Naive thymus-derived CD4-positive, alpha-beta T cell (primary cell): ENCODE results near the gene CIROP. TPM values are rescaled to one million over a fixed set of nuclear protein-coding genes. Genes with fewer than 3 reads are reported as not detected.
A peak's percentile ranks its signal among the peaks of the same experiment; 100 is the strongest.

Source experiments
- ATAC-seq: fragments of 150-1000 bp; cut with Tn5 transposase; 2 replicates; pipeline ENCODE4 v1.10.0; 2021; ENCODE audit warnings: mild to moderate bottlenecking, moderate library complexity
- CTCF ChIA-PET: fragments of 350-600 bp; sonication (Branson Sonifier 250); formaldehyde crosslinking; loops from one replicate; lab custom pipeline; 2021; ENCODE audit warnings: antibody characterized with exemption; lab: Charles Lee
- POLR2A ChIA-PET: fragments of 350-600 bp; sonication (Branson Sonifier 250); formaldehyde crosslinking; loops from one replicate; lab custom pipeline; 2021; ENCODE audit warnings: antibody characterized with exemption, inconsistent platforms; lab: Charles Lee
- DNase-seq, 9 donors: peaks; one replicate each; pipeline versions ENCODE4 v3.0.0 to v3.0.0-alpha.2; 2020 to 2022; ENCODE audit warnings: mixed read lengths in 1 of 9
- H3K27ac ChIP-seq: one replicate; pipeline ENCODE4 v1.7.0; 2013; ENCODE audit warnings: mild to moderate bottlenecking, low read depth, low read length, moderate library complexity
- H3K27me3 ChIP-seq, 2 donors: one replicate each; pipeline ENCODE4 v1.7.0; 2013; ENCODE audit warnings: low read length in 2 of 2, mild to moderate bottlenecking in 2 of 2, moderate library complexity in 2 of 2; ENCODE audit not compliant: control insufficient read depth in 2 of 2, insufficient read depth in 2 of 2
- H3K36me3 ChIP-seq, 3 experiments: 1 replicate in 2 of 3; 2 replicates in 1 of 3; pipeline ENCODE4 v1.7.0; 2013; ENCODE audit warnings: low read length in 3 of 3, mild to moderate bottlenecking in 3 of 3, moderate library complexity in 1 of 3; ENCODE audit not compliant: insufficient read depth in 3 of 3, control insufficient read depth in 2 of 3
- H3K4me1 ChIP-seq, 2 donors: one replicate each; pipeline ENCODE4 v1.7.0; 2013; ENCODE audit warnings: low read length in 2 of 2, mild to moderate bottlenecking in 2 of 2, moderate library complexity in 1 of 2; ENCODE audit not compliant: control insufficient read depth in 2 of 2, insufficient read depth in 2 of 2
- H3K4me3 ChIP-seq: 2 replicates; pipeline ENCODE4 v1.7.0; 2013; ENCODE audit warnings: mild to moderate bottlenecking, low read length
- H3K9me3 ChIP-seq, 3 experiments: 1 replicate in 2 of 3; 2 replicates in 1 of 3; pipeline ENCODE4 v1.7.0; 2013; ENCODE audit warnings: low read length in 3 of 3; ENCODE audit not compliant: control insufficient read depth in 2 of 3
- H3K27ac Mint-ChIP-seq, 9 donors: one replicate each; pipeline ENCODE4 v1.8.0; 2020 to 2022; ENCODE audit warnings: mixed read lengths in 9 of 9, mild to moderate bottlenecking in 8 of 9, moderate library complexity in 5 of 9, inconsistent platforms in 2 of 9
- H3K27me3 Mint-ChIP-seq, 5 donors: one replicate each; pipeline ENCODE4 v1.8.0; 2021 to 2022; ENCODE audit warnings: mixed read lengths in 5 of 5, mild to moderate bottlenecking in 1 of 5
- H3K36me3 Mint-ChIP-seq, 5 donors: one replicate each; pipeline ENCODE4 v1.8.0; 2020 to 2022; ENCODE audit warnings: mixed read lengths in 5 of 5, mild to moderate bottlenecking in 3 of 5, inconsistent platforms in 1 of 5
- H3K4me1 Mint-ChIP-seq, 7 donors: one replicate each; pipeline ENCODE4 v1.8.0; 2020 to 2022; ENCODE audit warnings: mixed read lengths in 7 of 7, mild to moderate bottlenecking in 3 of 7, inconsistent platforms in 1 of 7
- H3K4me3 Mint-ChIP-seq, 10 donors: one replicate each; pipeline ENCODE4 v1.8.0; 2020 to 2022; ENCODE audit warnings: mild to moderate bottlenecking in 10 of 10, mixed read lengths in 10 of 10, moderate library complexity in 6 of 10, inconsistent platforms in 2 of 10
- H3K9me3 Mint-ChIP-seq, 11 donors: one replicate each; pipeline ENCODE4 v1.8.0; 2020 to 2022; ENCODE audit warnings: mixed read lengths in 11 of 11, mild to moderate bottlenecking in 4 of 11, inconsistent platforms in 1 of 11, moderate library complexity in 1 of 11
- intact Hi-C, 2 donors: fragments of 100-400 bp; cut with micrococcal nuclease; formaldehyde crosslinking; loops; one replicate each; pipeline ENCODE4 v1.15.1; 2023
- polyA plus RNA-seq, 2 donors: library from polyadenylated mRNA; unstranded; fragments of 300-500 nt; fragmentation: Illumina TruSeq; gene quantifications; one replicate each; pipeline ENCODE4 v1.2.3, GENCODE V29; 2021
- total RNA-seq, 6 experiments: library from RNA in 5 of 6; stranded (reverse) in 5 of 6; gene quantifications; 1 replicate in 5 of 6; 2 replicates in 1 of 6; pipeline ENCODE4 v1.2.3 and lab custom pipeline; 2021 to 2026

The CIROP gene
- total and polyA plus RNA-seq, 7 experiments from 2014 or later, result not detected

GRCh38 chr14:23132970-23133369 is 28.2 kb upstream of the CIROP start:
- CTCF ChIA-PET, result no interaction called here
- Histone ChIP-seq H3K9me3 (no peaks in the 10 kb centered on the region), H3K36me3 (no peaks in the 10 kb centered on the region), H3K27ac (no peak overlapping the region), H3K4me1 (no peaks in the 10 kb centered on the region), H3K4me3 (no peak overlapping the region), H3K27me3 (no peaks in the 10 kb centered on the region)
- no peak overlapping the region for H3K4me3 Mint-ChIP-seq
- no peaks in the 10 kb centered on the region for H3K9me3 Mint-ChIP-seq
- no peak overlapping the region for H3K27ac Mint-ChIP-seq
- no peak for DNase-seq
- intact Hi-C loops, result no loop called here
- peaks cover 0 to 11% (median 0%) of the 10 kb centered on the region in 5 donors for H3K27me3 Mint-ChIP-seq
- peaks cover 0 to 4% (median 0%) of the 10 kb centered on the region in 5 donors for H3K36me3 Mint-ChIP-seq
- H3K4me1 Mint-ChIP-seq, result peaks cover 0 to 6% (median 0%) of the 10 kb centered on the region in 7 donors
- ATAC-seq, result no peak
- POLR2A ChIA-PET, result interaction anchor here (0.6 to 0.7 kb wide), 2 partner anchors 243 to 471 kb away, joined by 3 read pairs; no protein-coding TSS in a partner anchor

- H3K4me3 ChIP-seq, result no peak overlapping the region
- H3K27me3 ChIP-seq, result no peaks in the 10 kb centered on the region
- H3K4me1 ChIP-seq, result no peaks in the 10 kb centered on the region
- Mint-ChIP-seq H3K27me3 (peaks cover 0 to 11% (median 0%) of the 10 kb centered on the region in 5 donors), H3K27ac (no peak overlapping the region), H3K36me3 (peaks cover 0 to 4% (median 0%) of the 10 kb centered on the region in 5 donors), H3K4me3 (no peak overlapping the region), H3K4me1 (peaks cover 0 to 9% (median 0%) of the 10 kb centered on the region in 7 donors), H3K9me3 (no peaks in the 10 kb centered on the region)
- no peaks in the 10 kb centered on the region for H3K36me3 ChIP-seq
- no peak overlapping the region for H3K27ac ChIP-seq
- intact Hi-C loops, result no loop called here
- H3K9me3 ChIP-seq, result no peaks in the 10 kb centered on the region
- CTCF ChIA-PET, result interaction anchor here (0.9 to 2.6 kb wide), 2 partner anchors 11 to 54 kb away, joined by 3 to 16 read pairs; no protein-coding TSS in a partner anchor
- POLR2A ChIA-PET, result no interaction called here
- ATAC-seq, result no peak
- no peak for DNase-seq
Measured at GRCh38 chr14:23131482-23131881, 26.7 kb upstream of the CIROP start.

- Mint-ChIP-seq H3K36me3 (peaks cover 0 to 4% (median 0%) of the 10 kb centered on the region in 5 donors), H3K4me1 (peaks cover 0 to 9% (median 0%) of the 10 kb centered on the region in 7 donors), H3K27me3 (peaks cover 0 to 11% (median 0%) of the 10 kb centered on the region in 5 donors), H3K27ac (peak overlapping the region in 1 of 9 donors; percentile 51), H3K4me3 (no peak overlapping the region), H3K9me3 (no peaks in the 10 kb centered on the region)
- intact Hi-C loops, result no loop called here
- Histone ChIP-seq H3K4me3 (no peak overlapping the region), H3K27me3 (no peaks in the 10 kb centered on the region), H3K36me3 (no peaks in the 10 kb centered on the region), H3K27ac (no peak overlapping the region), H3K4me1 (no peaks in the 10 kb centered on the region), H3K9me3 (no peaks in the 10 kb centered on the region)
- CTCF ChIA-PET, result interaction anchor here (0.9 to 2.6 kb wide), 2 partner anchors 10 to 54 kb away, joined by 3 to 16 read pairs; no protein-coding TSS in a partner anchor
- POLR2A ChIA-PET, result interaction anchor here (0.7 kb wide), 1 partner anchor 11 kb away, joined by 3 read pairs; no protein-coding TSS in a partner anchor
- DNase-seq (no peak), ATAC-seq (no peak)
Measured at GRCh38 chr14:23130871-23131270, 26.1 kb upstream of the CIROP start.

- Histone ChIP-seq H3K36me3 (no peaks in the 10 kb centered on the region), H3K4me1 (no peaks in the 10 kb centered on the region), H3K27ac (no peak overlapping the region), H3K9me3 (no peaks in the 10 kb centered on the region), H3K4me3 (no peak overlapping the region), H3K27me3 (no peaks in the 10 kb centered on the region)
- Mint-ChIP-seq H3K36me3 (peaks cover 0 to 4% (median 0%) of the 10 kb centered on the region in 5 donors), H3K4me3 (no peak overlapping the region), H3K4me1 (peaks cover 0 to 9% (median 0%) of the 10 kb centered on the region in 7 donors), H3K9me3 (no peaks in the 10 kb centered on the region), H3K27me3 (peaks cover 0 to 11% (median 0%) of the 10 kb centered on the region in 5 donors), H3K27ac (no peak overlapping the region)
- DNase-seq (no peak), ATAC-seq (no peak)
- CTCF ChIA-PET, result interaction anchor here (1.1 to 2.6 kb wide), 2 partner anchors 9 to 61 kb away, joined by 3 to 16 read pairs; no protein-coding TSS in a partner anchor
- POLR2A ChIA-PET, result no interaction called here
- intact Hi-C loops, result no loop called here
Measured at GRCh38 chr14:23129759-23130316, 25.0 kb upstream of the CIROP start.

GRCh38 chr14:23128969-23129758 is 24.4 kb upstream of the CIROP start:
- peaks cover 0 to 12% (median 0%) of the 10 kb centered on the region in 5 donors for H3K27me3 Mint-ChIP-seq
- H3K4me1 ChIP-seq, result no peaks in the 10 kb centered on the region
- no peak overlapping the region for H3K4me3 ChIP-seq
- no peaks in the 10 kb centered on the region for H3K36me3 ChIP-seq
- H3K4me3 Mint-ChIP-seq, result no peak overlapping the region
- no peaks in the 10 kb centered on the region for H3K9me3 Mint-ChIP-seq
- H3K27ac Mint-ChIP-seq, result peak overlapping the region in 1 of 9 donors; percentile 80
- intact Hi-C loops, result no loop called here
- no peak overlapping the region for H3K27ac ChIP-seq
- DNase-seq, result no peak
- ATAC-seq, result no peak
- H3K27me3 ChIP-seq, result no peaks in the 10 kb centered on the region
- ChIA-PET POLR2A (no interaction called here), CTCF (interaction anchor here (1.1 to 2.6 kb wide), 2 partner anchors 8 to 60 kb away, joined by 3 to 16 read pairs; no protein-coding TSS in a partner anchor)
- no peaks in the 10 kb centered on the region for H3K9me3 ChIP-seq
- H3K36me3 Mint-ChIP-seq, result peaks cover 0 to 4% (median 0%) of the 10 kb centered on the region in 5 donors
- peaks cover 0 to 9% (median 0%) of the 10 kb centered on the region in 7 donors for H3K4me1 Mint-ChIP-seq

GRCh38 chr14:23127861-23128260 is 23.1 kb upstream of the CIROP start:
- H3K9me3 ChIP-seq, result no peaks in the 10 kb centered on the region
- H3K36me3 ChIP-seq, result no peaks in the 10 kb centered on the region
- H3K4me3 ChIP-seq, result no peak overlapping the region
- H3K4me1 ChIP-seq, result no peaks in the 10 kb centered on the region
- Mint-ChIP-seq H3K4me3 (no peak overlapping the region), H3K27me3 (peaks cover 0 to 16% (median 0%) of the 10 kb centered on the region in 5 donors), H3K4me1 (peaks cover 0 to 9% (median 0%) of the 10 kb centered on the region in 7 donors), H3K9me3 (peaks cover 0 to 2% (median 0%) of the 10 kb centered on the region in 11 donors), H3K36me3 (peaks cover 0 to 4% (median 0%) of the 10 kb centered on the region in 5 donors), H3K27ac (no peak overlapping the region)
- ATAC-seq (no peak), DNase-seq (no peak)
- H3K27ac ChIP-seq, result no peak overlapping the region
- H3K27me3 ChIP-seq, result no peaks in the 10 kb centered on the region
- ChIA-PET CTCF (interaction anchor here (1.3 kb wide), 1 partner anchor 59 kb away, joined by 3 read pairs; no protein-coding TSS in a partner anchor), POLR2A (no interaction called here)
- intact Hi-C loops, result no loop called here
